SIG-M5 (cell line): ENCODE measurements around the gene IGFL2.

ENCODE experiments used
- DNase-seq: peaks from one replicate; lab custom pipeline; 2025; lab: John Stamatoyannopoulos, UW

IGFL2 gene

DNA sequence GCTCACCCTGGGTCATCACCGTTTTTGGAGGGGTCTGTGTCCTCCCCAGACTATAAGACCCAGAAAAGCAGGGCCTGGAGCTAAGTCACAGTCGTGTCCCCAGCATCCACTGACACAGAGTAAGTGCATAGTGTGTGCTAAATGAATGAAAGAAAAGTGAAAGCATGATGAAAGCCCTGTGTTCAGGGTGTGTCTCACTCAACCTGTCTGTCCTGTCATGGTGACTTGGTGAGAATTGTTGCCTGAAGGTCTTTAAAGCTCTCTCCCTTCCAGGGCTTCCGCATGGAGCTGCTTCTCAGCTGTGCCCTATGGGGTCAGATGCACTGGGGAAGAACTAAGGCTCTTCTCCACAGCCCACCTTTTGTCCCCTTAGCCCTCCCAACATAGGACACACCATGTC is 61.0 kb downstream of the IGFL2 start:
- DNase-seq, result no peak

DNA sequence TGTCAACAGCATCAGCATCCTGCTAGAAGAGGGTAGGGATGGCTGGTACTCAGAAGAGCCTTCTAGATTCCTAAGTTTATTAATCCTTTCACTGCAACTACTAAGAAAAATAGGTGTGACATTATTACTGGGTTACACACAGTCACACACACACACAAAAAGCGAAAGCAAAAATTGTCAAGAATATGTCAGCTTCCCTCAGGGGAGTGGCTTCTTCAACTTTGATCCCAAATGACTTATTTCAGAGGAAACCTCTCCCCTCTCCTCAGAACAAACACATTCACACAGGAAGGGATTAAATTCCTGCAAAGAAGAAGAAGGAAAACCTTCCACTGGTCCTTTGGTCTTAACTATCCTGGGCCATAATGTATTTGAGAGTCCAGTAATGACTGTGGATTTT is 61.4 kb downstream of the IGFL2 start:
- no peak for DNase-seq

DNA sequence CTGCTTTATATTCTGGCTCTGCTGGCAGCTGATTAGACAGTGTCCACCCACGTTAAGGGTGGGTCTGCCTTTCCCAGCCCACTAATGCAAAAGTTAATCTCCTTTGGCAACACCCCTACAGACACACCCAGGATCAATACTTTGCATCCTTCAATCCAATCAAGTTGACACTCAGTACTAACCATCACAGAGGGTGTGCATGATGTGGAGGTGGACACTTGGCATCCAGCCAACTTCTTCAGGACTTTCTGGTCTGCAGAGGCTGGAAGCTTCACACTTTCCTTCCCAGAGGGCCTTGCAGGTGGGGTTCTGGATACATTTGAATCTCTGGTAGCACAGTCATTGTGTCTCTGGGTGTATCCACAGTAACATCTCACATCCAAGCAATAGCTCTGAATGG is 62.6 kb downstream of the IGFL2 start:
- DNase-seq, result no peak
